NCI-H748 (cell line): Measurements from ENCODE around the gene LINGO4.

Source experiments
- DNase-seq: peaks from one replicate; lab custom pipeline; 2025; ENCODE audit not compliant: unreplicated experiment; lab: John Stamatoyannopoulos, UW

LINGO4 gene

GRCh38 chr1:151814426-151814825 is 9.2 kb upstream of the LINGO4 start:
- DNase-seq, result no peak

GRCh38 chr1:151813271-151813977 is 8.2 kb upstream of the LINGO4 start:
- DNase-seq, result no peak

- DNase-seq, result no peak
Measured at GRCh38 chr1:151811181-151811580, 6.0 kb upstream of the LINGO4 start.

DNA sequence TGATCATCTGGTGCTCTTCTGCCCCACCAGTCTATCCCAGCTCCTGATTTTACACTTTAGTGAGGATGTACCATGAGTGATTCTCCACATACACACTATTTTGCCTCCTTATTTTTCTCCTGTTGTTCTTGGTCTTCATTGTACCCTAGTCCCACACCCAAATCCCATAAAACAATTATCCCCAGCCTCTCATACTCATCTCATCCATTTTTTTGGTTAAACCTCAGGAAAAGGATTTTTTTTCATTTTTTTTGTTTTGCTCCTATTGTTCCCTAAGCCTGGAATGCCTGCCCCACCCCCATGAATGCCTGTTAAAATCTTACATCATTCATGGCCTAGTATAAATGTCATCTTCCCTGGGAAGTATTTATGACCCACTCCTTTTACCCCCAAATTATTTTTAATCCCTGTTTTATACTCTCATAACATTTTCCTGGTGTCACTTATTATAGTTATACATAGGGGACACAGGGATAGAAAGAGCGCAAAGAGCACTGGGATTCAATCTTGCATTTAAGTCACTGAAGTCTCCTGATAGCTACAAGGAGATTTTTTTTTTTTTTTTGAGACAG is 4.9 kb upstream of the LINGO4 start:
- no peak for DNase-seq

DNA sequence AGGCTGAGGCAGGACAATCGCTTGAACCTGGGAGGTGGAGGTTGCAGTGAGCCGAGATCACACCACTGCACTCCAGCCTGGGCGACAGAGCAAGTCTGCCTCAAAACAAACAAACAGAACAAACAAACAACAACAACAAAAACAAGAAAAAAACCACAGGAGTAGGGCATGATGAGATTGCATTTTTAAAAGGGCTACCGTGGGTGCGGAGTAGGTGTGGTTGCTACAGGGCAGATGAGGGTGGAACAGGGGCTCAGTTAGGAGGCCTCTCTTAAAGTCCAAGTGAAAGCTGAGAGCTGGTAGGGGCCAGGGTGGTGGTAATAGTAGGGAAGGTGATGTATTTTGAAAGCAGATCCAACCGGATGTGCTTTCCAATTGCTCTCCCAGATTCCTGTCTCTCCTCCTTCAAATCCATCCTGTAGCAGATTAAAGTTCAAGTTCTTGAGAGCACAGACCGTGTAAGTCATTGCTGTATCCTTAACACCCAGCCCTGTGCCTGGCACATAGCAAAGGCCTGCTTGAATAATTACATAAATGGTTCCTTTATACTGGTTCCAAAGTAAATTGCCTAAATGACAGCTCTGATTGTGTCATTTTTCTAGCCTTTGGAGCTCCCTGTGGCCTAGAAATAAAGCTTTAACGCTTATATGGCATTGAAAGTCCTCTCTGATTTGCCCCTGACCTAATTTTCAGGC is 4.2 kb upstream of the LINGO4 start:
- DNase-seq, result no peak

GRCh38 chr1:151807766-151808165 is 2.5 kb upstream of the LINGO4 start:
- no peak for DNase-seq

DNA sequence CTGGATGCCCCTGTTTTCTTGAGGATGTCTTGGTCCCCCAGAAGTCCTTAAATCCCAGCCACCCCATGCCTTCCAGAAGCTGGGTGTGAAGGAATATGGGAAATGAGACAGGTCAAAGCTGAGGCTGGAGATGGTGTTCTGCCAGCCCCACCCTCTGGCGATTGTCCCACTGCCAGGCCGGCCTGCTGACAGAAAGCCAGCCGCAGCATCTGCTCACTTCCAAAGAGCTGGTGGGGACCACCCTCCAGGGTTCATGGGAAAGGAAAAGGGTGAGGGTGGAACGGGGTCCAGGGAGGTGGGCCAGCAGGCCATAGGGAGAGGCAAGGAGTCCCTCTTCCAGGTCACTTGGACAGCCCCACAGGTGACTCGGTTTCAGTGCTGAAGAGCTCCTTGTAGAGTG is 1.9 kb upstream of the LINGO4 start:
- no peak for DNase-seq

DNA sequence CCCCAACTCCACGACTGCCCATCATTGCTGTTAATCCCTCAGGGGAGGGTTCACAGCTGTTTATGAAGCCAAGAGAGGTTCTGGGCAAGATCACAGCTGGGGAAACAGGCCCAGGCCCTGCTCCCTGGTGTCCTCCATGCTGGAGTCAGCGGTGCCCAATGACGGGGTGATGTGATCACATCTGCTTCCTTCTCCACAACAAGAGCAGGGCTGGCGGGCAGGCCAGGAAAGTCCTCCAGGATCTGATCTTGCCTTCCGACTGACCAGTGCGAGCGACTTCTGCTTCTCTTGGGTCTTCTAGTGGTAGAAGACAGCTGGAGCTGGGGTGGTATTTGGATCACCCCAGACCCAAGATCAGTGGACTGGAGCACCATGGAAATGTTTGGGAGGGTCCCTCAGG is 951 bp upstream of the LINGO4 start:
- DNase-seq, result no peak

DNA sequence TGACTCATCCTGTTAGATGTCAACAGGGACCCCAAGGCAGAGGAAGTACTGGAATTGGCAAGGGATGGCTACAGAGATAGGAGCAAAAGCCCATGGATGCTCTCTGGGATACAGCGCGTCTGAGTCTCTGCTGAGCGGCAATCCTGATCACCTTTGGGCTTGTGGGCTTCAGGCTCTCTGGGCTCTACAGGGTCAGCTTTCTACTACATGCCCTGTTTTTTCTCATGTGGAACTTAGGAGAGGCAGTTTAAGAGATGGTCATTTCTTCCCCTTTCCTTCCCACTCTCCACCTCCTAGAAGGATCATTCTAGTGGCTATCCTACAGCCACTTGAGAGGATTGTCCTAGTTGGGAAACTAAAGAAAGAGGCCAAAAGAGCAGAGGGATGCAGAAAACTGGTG is 1.3 kb downstream of the LINGO4 start:
- no peak for DNase-seq

DNA sequence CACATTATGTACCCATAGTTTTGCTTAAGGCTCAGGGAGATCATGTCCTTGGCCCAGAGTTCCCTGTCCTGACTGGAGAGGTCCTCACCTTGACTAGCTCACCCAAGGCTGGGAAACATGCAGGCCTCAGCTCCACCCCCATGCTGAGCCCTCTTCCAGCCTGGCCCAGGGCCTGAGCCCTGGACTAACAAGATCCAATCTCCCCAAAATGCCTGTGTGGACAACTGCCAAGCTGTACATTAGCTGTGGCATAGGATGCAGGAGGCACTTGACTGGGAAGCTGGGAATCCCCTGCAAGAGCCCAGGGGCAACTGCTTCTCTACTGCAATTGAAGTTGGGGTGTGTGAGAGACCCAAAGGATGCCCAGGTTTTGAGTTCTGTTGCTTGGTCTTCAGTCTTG is 2.1 kb downstream of the LINGO4 start:
- no peak for DNase-seq

- no peak for DNase-seq
Measured at GRCh38 chr1:151802372-151802771, 2.8 kb downstream of the LINGO4 start.

GRCh38 chr1:151801846-151802245 is 3.4 kb downstream of the LINGO4 start:
- DNase-seq, result no peak

DNA sequence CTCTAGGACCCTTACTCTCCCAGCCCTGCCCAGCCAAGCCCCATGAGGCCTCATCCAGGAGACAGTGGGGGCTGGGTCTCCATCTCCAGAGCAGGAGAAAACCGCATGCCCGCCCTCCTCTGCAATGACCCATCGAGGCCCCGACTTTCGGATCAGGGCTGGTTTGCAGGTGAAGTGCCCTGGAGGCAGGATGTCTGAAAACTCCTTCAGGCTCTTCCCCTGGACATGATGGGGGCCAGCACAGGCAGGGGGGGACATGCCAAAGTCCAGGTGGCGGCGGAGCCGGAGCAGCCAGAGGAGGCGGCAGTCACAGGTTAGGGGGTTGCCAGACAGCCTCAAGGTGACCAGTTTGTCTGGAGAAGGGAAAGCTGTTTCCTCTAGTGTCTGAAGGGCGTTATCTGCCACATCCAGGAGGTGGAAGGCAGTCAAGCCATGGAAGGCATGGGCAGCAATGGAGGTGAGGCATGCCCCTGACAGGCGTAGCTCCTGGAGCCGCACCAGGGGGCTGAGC is 3.9 kb downstream of the LINGO4 start:
- no peak for DNase-seq

DNA sequence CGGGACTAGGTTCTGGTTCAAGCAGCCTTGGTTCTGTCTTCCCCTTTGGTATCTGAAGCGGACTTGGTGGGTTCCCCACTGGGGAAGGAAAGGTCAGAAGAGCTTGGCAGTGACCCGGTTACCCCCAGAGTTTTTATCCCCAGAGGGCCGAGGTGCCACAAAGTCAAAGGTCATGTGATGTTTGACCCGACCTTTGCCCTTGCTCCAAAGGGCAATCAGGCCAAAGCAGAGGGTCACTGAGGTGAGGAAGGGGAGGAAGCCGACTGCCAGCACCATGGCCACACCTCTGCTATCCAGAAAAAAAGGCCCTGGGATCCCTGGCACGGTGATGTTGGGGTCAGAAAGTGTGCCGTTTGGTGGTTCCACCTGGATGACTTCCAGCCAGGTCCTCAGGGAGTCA is 4.4 kb downstream of the LINGO4 start:
- DNase-seq, result no peak

DNA sequence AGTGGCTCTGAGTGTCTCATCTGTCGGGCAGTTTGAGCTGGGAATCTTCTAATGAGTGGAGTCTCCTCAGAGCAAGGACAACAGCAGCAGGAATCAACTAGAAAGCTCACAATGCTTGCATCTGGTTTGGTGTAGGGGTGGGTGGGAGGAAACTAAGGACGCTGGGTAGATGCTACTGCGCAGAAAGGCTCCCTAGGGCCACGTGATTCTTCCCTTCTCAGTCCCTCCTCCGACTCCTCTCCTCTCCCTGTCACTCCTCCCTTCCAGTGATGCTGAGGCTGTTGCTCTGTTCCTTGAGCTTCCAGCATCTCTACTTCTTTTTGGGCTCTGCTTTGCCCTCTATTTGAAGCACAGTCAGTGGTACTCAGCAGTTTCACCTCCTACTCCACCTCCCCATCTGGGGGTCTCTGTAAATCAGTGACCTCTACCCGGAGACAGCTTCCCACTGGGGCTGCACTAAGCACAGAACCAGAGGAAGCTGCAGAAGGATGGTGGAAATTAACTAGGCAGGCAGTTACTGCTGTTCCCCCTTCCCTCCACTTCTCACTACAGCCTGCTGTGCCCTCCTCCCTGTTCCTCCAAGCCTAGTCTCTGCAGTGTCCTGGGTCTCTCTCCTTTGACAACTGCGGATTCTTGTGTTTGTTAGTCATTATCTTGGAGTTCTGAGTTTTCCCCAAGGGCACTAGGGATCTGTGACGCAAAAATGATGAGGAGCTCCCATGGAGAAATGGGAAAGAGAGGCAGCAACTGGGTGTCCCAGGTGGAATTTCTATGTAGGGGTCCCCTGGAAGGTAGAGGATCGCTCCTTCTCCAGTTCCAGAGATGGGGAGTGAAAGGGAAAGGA is 5.8 kb downstream of the LINGO4 start:
- DNase-seq, result no peak

- no peak for DNase-seq
Measured at GRCh38 chr1:151798571-151798970, 6.6 kb downstream of the LINGO4 start.

DNA sequence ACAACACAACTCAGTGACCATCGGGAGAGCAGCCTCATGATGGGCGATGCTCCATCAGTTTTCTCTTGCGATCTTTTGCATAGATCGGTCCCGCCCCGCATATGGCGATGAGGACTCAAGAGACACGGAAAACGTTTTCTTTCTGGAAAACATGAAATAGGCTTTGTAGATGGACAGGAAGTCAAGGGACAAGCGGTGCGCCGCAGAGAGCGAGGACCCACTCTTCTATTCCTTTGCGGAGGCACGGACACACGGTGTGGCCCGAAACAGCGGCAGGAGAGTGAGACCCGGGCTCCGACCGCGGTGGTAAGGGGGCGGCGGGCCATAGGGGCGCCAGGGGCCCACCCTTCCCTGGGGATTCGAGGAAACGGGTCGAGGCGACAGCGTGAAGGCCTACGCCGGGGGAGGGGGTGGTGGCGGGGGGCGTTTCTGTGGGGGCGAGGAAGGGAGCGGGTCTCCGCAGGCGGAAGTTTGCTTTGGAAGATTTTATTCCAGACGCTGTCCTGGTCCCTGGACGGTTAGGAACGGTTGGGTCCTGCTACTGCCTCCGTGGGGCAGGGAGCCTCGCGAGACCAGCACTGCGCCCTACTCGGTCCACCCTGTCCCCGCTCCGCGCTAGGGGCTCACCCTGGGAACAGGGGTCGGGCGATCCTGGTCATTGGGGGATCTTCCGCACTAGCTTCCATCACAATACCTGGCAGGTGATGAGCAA is 14.1 kb downstream of the LINGO4 start:
- DNase-seq, result peak; percentile 57

GRCh38 chr1:151790071-151790939 is 14.9 kb downstream of the LINGO4 start, which contains the start of gene TDRKH:
TSS of gene TDRKH (minus strand) at chr1:151790500. CDS start at chr1:151783022, 7,478 bp downstream.
- DNase-seq, result peak; percentile 100

DNA sequence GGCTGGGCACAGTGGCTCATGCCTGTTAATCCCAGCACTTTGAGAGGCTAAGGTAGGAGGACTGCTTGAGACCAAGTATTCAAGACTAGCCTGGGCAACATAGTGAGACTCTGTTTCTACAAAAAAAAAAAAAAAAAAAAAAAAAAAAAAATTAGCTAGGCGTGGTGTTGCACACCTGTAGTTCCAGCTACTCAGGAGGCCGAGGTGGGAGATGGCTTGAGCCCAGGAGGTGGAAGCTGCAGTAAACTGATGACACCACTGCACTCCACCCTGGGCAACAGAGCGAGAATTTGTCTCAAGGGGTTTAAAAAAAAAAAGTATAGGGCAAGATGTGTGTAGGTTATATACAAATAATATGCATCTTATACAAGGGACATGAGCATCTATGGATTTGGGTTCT is 17.5 kb downstream of the LINGO4 start:
- DNase-seq, result no peak

GRCh38 chr1:151783796-151784195 is 21.4 kb downstream of the LINGO4 start:
- no peak for DNase-seq
